ENCODE results near the gene TRIM72.
"Not testable (repeated sequence)": the region's sequence is repeated elsewhere in the genome, so short reads cannot be mapped to it uniquely, and the experiment has no call there.

TRIM72 gene

DNA sequence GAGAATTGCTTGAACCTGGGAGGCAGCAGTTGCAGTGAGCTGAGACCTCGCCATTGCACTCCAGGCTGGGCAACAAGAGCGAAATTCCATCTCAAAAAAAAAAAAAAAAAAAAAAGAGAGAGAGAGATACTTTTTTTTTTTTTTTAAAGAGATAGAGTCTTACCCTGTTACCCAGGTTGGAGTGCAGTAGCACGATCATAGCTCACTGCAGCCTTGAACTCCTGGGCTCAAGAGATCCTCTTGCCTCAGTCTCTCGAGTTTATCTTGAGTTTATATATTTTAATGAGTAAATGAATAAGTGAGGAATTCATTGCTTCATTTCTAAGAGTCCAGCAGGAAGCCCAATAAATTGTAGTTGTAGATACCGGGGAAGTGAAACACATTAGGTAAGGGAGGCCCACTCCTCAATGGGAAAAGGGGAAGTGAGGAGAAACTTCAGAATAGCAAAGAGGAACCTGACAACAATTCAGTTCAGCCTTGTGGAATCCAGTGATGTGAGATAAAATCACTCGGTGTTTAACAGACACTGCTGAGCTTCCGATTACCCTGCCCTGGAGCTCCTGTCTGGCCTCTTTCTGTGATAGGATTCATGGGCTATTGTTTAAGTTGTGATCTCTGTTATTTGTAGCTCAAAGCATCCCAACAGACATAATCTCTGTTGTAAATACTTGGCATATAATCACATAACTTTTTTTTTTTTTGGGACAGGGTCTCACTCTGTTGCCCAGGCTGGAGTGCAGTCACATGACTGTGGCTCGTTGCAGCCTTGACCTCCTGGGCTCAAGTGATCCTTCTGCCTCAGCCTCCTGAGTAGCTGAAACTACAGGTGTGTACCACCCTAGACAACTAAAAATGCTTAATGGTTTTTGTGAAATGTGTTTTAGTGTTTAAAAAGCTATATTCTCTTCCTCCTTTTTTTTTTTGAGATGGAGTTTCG, 30.1 kb downstream of the TRIM72 start:
- peak; percentile 50 for DNase-seq (ENCODE audit: low spot score)
- TF ChIP-seq, protein P1, sequence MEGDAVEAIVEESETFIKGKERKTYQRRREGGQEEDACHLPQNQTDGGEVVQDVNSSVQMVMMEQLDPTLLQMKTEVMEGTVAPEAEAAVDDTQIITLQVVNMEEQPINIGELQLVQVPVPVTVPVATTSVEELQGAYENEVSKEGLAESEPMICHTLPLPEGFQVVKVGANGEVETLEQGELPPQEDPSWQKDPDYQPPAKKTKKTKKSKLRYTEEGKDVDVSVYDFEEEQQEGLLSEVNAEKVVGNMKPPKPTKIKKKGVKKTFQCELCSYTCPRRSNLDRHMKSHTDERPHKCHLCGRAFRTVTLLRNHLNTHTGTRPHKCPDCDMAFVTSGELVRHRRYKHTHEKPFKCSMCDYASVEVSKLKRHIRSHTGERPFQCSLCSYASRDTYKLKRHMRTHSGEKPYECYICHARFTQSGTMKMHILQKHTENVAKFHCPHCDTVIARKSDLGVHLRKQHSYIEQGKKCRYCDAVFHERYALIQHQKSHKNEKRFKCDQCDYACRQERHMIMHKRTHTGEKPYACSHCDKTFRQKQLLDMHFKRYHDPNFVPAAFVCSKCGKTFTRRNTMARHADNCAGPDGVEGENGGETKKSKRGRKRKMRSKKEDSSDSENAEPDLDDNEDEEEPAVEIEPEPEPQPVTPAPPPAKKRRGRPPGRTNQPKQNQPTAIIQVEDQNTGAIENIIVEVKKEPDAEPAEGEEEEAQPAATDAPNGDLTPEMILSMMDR (IDR thresholded peaks at IDR 0.05; ENCODE audit: borderline replicate concordance, control extremely low read depth, extremely low read depth, insufficient read depth, missing control alignments), result no peak
- in situ Hi-C loops (cut with MboI; ENCODE audit: low sequenced_read_pairs, unreplicated experiment), result no loop called here

DNA sequence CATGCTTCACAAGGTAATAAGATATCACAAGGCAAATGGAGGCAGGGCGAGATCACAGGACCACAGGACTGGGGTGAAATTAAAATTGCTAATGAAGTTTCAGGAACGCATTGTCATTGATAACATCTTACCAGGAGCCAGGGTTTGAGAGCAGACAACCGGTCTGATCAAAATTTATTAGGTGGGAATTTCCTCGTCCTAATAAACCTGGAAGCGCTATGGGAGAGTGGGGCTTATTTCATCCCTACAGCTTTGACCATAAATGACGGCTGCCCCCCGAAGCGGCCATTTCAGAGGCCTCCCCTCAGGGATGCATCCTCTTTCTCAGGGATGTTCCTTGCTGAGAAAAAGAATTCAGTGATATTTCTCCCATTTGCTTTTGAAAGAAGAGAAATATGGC, 31.7 kb downstream of the TRIM72 start:
- DNase-seq (ENCODE audit: low spot score); in situ Hi-C loops (cut with MboI; ENCODE audit: low sequenced_read_pairs, unreplicated experiment): not testable (repeated sequence)

DNA sequence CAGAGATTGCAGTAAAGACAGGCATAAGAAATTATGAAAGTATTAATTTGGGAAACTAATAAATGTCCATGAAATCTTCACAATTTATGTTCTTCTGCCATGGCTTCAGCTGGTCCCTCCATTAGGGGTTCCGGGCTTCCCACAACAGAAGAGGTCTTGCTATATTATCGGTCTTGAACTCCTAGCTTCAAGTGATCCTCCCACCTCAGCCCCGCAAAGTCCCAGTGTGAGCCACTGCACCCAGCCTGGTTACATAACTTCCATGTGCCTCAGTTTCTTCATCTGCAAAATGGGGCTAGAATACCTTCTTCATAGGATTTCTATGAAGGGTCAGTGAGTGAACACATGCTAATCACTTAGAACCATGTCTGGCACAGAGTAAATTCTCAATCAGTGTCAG, 32.4 kb downstream of the TRIM72 start:
- in situ Hi-C loops (cut with MboI; ENCODE audit: low sequenced_read_pairs, unreplicated experiment), result no loop called here
- DNase-seq (ENCODE audit: low spot score), result no peak
- TF ChIP-seq, protein P1 (IDR thresholded peaks at IDR 0.05; ENCODE audit: borderline replicate concordance, control extremely low read depth, extremely low read depth, insufficient read depth, missing control alignments), result no peak

DNA sequence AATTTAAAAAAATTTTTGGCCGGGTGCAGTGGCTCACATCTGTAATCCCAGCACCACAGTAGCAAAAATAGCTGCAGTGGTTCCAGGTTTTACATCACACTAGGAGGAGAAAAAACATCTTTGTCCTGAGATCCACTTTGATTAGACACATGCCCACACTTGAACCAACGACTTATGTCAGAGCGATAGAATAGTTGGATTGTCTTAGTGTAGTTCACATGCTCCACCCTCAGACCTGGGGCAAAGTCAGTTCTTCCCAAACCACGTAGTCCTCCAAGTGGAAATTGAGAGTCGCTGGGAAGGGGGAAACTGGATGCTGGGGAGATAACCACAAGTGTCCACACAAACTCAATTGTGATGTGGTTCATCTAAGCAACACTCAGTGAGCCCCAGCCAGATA, 34.4 kb downstream of the TRIM72 start:
- in situ Hi-C loops (cut with MboI; ENCODE audit: low sequenced_read_pairs, unreplicated experiment), result no loop called here
- TF ChIP-seq, protein P1 (IDR thresholded peaks at IDR 0.05; ENCODE audit: borderline replicate concordance, control extremely low read depth, extremely low read depth, insufficient read depth, missing control alignments), result no peak
- peak; percentile 1 for DNase-seq (ENCODE audit: low spot score)

DNA sequence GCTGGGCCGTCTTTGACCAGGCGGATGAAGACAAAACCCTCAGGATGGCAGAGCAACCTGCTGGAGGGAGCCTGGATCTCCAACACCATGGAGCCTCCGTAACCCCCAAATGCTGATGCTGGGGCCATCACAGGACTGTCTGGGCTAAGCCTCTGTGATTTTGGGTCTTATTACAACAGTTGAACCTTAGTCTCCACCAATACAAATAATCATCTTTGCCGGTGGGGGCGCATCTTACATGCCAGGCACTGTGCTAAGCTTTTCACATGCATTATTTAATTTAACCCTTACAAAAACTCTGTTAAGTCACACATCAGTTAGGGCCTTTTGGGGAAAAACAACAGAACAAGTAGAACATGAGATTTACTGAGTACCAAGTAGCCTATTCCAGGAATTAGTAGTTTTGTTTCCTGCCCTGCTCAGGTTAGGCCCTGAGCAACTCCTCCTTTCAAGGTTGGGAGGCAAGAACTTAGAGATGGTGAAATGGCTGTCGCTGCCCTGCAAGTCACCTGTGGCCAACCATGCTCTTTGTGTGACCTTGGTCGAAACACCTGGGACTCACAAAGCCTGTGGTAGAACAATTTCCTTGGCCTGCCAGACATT, 37.0 kb downstream of the TRIM72 start:
- in situ Hi-C loops (cut with MboI; ENCODE audit: low sequenced_read_pairs, unreplicated experiment), result no loop called here
- TF ChIP-seq, protein P1 (IDR thresholded peaks at IDR 0.05; ENCODE audit: borderline replicate concordance, control extremely low read depth, extremely low read depth, insufficient read depth, missing control alignments), result no peak
- DNase-seq (ENCODE audit: low spot score), result no peak

DNA sequence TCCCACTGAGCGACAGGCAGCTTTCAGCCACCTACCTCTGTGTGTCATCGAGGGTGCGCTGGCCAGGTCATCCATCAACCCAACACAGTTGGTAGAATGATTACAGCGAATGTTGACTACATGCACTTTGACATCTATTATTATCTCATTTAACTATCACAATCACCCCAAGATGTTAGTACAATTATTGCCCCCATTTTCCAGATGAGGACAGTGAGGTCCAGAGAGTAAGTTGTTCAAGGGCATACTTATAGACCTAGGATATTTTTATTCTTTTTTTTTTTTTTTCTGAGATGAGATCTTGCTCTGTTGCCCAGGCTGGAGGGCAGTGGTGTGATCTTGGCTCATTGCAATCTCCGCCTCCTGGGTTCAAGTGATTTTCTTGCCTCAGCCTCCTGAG, 37.5 kb downstream of the TRIM72 start:
- DNase-seq (ENCODE audit: low spot score), result no peak
- TF ChIP-seq, protein P1 (IDR thresholded peaks at IDR 0.05; ENCODE audit: borderline replicate concordance, control extremely low read depth, extremely low read depth, insufficient read depth, missing control alignments), result no peak
- in situ Hi-C loops (cut with MboI; ENCODE audit: low sequenced_read_pairs, unreplicated experiment), result no loop called here

DNA sequence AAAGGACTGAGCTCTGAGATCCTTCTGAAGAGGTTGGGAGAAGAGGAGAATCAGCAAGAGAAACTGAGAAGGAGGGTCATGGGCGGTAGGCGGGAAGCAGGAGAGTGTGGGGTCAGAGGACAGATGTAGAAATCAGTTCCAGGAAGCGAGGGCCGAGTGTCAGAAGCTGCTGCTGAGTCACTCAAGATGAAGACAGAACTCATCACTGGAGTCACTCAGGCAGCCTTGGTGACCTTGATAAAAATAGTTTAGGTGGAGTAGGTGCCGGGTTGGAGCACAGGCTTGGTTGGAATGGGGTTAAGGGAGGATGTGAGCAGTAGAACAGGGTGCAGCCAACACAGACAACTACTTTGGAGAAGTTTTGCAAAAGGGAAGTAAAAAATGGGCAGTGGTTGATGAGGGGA, 39.7 kb downstream of the TRIM72 start:
- no peak for DNase-seq (ENCODE audit: low spot score)
- in situ Hi-C loops (cut with MboI; ENCODE audit: low sequenced_read_pairs, unreplicated experiment), result no loop called here
- TF ChIP-seq, protein P1 (IDR thresholded peaks at IDR 0.05; ENCODE audit: borderline replicate concordance, control extremely low read depth, extremely low read depth, insufficient read depth, missing control alignments), result no peak
